CD4-positive, alpha-beta T cell treated with Interleukin-10 for 1 hour (primary cell): ENCODE measurements around the gene LTBP3.
A peak's percentile ranks its signal among the peaks of the same experiment; 100 is the strongest.

Experiments used
- DNase-seq: peaks from one replicate; pipeline ENCODE4 v3.0.0-alpha.2; 2020

LTBP3 gene

DNA sequence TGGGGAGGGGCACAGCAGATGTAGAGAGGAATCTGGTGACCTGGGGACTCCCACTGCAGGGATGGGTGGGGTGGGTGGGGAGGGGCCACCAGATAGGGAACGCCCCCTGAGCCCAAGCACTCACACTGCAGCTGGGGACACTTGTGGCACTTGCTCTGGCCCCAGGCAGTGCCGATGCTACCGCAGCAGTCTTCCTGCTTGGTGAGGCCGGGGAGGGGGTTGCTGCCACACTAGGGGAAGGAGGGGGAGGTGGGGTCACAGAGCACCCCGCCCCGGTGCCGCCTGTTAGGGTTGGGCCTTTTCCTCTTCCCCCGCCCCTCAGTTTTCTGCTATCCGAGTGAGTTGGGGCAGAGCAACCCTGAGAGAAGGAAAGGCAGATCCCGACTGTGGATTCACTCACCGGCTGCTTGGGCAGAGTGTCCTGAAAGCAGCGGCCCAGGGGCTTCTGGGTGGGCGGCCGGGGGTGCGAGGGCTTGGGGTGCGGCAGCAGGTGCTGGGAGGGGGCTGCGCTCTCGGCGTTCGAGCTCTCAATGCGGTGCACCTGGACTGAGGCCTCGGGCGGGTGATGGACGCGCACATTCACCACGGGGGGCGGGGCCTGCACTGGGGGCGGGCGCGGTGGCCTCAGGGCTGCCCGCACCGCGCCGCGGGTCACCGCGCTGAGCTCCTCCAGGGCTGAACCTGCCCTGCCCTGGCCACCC is 4.7 kb downstream of the LTBP3 start:
- peak; percentile 87 for DNase-seq

DNA sequence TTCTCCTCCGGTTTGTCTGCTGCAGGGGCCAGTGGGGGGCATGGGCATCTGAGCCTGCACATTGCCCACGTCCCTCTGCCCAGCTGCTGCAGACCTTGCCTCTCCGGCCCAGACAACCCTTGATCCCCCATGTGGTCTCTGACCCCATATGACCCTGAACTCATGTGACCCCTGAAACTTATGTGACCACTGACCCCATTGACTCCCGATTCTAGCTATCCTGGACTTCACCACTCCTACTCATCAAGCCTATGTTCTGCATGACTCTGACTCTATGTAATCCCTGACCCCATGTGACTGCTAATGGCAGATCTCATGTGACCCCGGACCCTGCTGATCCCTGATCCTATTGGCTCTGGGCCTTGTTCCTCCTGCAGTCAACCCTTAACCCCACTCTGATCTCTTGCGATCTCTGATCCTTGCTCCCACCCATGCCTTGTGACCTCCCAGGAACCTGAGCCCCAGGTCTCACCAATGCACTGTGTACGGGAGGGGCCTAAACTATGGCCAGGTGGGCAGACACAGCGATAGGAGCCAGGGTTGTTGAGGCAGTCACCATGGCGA is 5.7 kb downstream of the LTBP3 start:
- no peak for DNase-seq

DNA sequence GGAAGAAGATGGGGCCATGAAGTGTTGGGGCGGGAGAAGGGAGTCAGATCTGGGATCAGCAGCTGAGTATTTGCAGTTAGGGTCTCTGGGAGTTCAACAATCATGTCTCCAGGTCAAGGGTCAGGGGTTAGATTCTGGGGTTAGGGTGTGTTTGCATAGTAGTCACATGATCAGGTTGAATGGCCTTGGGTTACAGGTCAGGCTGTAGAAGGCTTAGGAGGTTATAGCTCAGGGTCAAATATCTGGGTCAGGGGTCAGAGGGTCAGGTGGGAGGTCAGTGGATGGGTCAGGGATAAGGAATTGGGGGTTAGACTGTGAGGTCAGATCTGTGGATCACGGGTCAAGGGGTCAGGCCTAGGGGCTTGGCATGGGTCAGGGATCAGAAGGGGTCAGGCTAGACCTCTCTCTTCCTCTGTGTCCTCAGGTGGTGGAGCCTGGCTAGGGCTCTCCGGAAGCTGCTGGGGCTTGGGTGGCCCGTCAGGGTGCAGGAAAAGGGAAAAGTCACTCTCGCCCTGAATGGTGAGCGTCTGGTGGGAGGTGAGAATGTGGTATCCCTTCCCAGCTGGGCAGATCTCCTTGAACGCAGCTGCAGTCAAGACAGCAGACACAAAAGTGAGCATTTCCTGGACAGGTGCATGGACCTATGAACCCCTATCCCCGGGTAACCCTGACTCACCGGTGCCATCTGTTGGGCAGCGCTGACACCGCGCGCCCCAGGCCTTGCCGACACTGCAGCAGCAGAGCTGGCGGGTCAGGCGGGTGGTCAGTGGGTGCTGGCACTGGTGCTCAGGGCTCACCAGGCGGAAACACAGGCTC is 6.4 kb downstream of the LTBP3 start:
- peak; percentile 78 for DNase-seq

DNA sequence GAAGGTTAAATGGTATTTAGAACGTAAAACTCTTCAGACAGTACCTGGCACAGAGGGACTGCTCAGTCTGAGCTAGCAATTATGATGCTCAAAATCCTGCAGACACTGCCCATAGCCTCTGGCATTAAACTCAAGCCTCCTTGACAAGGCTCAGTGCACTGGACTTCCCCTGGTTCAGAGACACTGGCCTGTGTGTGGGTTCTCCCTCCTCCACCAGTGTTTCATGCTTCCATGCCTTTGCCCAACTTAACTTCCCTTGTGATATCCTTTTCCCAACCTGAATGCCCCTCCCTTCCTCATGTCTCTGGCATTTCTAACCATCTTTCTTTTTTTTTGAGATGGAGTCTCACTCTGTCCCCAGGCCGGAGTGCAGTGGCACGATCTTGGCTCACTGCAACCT is 9.1 kb downstream of the LTBP3 start:
- no peak for DNase-seq

DNA sequence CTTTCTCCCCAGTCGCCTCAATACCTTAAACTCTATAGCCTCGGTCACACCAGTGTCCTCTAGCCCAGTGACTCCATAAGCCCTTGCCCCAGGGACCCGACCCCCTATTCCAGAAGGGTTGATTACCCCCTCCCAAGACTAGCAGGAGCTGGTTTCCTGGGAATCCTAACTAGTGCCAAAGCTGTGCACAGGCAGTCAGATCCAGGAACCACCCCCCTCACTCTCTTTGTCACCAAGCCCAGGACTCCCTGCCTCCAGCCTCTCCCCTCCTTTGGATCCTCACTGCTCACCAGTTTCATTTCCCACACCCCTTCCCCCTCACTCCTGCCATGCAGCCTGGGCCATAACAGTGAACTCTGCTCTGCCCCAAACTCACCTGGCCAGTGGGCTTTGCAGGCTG is 9.8 kb downstream of the LTBP3 start:
- no peak for DNase-seq

DNA sequence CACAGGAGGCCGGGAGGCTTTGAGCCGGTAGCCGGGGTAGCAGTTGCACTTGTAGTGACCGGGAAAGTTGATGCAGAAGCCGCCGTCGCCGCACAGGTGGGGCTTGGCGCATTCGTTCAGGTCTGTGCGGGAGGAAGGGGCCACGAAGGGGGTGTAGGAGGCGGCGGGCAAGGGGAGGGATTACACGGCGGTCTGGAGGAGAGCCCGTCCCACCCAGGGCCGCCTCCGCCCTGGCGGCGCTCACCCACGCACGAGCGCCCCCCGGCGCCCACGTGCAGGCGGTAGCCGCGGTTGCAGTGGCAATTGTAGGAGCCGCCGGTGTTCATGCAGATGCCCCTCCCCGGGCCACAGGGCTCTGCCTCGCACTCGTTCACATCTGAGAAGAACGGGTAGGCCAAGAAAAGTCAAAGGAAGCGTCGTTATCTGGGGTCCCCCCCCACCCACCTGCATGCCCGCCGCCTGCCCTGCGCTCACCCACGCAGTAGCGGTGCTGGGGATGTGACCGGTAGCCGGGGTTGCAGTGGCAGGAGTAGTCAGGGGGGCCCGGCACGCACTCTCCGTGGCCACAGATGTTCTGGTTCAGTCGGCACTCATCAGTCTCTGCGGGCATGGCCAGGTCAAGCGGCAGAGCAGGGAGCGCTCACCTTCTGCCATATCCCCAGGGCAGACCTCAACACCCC is 10.6 kb downstream of the LTBP3 start:
- DNase-seq, result peak; percentile 68

DNA sequence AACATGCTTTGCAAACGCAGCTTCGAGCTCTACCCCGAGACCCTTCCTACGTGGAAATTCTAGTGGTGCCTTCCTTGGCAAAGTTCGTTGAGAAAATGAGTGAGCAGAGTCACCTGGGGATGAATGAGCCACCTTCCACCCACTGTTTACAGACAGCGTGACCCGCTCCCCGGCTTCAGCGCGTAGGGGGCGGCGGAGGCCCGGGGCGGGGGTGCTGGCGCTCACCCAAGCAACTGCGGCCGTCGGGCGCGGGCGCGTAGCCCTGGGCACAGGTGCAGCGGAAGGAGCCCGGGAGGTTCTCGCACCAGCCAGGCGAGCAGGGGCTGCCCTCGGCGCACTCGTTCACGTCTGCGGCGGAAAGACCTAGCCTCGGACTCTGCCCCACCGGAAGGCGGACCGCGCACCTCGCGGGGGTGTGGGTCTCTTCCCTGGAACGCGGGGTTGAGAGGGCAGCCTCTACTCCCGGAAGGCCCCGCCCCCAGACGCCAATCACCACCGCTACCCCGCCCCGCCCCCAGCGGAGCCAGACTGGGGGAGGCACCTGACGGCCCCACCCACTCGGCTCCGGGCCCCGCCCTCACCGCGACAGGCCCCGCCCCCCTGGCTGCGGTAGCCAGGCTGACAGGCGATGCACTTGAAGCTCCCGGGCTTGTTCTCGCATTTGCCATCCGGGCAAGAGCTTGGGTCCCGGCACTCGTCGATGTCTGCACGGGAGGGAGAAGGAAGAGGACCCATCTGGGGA is 11.8 kb downstream of the LTBP3 start:
- peak; percentile 98 for DNase-seq

DNA sequence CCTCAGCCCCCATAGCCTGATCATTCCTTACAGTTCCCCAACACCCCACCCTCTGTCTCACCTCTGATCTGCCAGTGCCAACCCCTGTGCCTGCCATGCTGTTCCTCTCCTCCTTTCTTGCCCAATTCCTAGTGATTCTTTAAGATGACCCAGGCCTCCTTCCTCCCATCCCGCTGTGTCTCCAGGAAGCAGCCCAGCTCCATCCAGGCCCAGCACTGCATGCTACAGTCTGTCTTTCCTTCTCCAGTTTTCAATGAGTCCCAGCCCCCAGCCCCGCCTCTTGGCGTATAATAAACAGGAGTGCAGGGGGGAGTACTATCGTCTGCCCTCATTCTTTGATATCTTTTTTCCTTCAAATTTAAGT is 12.3 kb downstream of the LTBP3 start:
- DNase-seq, result no peak

DNA sequence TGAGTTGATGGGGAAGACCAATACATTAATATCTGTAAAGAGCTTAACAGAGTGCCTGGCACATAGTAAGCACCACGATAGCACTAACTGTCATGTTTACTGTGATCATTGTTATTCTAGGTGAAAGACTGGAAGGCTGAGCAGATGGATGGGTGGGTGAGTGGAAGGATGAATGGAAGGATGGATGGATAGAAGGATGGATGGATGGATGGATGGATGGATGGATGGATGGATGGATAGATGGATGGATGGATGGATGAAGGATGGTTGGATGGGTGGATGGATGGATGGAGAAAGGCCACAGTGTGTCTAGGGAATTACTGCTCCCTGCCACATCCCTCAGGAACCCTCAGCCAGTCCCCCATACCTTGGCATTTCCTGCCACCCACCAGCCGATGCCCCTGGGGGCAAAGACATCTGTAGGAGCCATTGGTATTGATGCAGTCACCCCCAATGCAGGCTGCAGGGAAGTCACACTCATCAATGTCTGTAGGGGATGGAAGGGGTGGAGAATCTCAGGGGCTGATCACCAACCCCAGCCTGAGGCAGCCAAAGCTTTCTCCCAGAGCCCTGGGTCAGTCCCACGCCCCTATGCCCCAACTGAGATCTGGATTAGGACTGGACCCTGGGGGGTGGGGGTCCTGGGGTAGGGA is 15.3 kb downstream of the LTBP3 start:
- no peak for DNase-seq

DNA sequence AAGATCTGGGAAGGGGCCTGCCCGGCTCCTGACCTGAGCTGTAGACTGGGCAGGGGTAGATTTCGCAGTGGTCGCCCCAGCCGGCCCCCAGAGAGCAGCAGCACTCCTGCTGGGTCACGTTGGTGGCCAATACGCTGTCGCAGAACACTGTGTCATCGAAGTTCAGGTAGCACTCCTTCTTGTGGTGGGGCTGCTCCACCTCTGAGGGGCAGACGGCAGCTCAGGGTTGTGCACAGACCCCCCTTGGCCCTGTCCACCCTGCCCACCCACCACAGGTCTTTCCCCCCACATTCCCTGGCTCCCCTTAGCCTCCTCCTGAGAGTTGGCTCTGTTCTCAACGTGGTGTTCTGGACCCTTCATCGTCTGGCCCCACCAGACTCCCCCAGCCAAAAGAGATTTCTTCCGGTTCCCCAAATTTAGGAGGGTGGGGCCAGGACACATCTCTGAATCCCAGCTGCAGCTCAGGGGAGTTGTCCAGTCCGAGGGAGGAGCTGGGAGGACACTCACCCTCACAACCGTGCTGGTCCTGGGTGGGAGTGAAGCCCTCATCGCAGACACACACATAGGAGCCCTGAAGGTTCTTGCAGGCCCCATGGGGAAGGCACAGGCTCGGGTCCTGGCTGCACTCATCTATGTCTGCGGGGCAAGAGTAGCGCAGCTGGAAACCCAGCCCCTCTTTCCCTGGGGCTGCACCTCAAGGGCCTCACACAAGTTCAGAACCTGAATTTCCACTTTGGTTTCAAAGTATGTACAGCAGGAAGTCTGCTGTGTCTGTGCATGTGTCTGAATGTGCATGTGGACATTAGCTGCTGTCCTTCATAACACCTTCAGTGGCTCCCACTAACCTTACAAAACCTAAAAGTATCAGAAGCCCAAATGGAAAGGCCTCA is 16.8 kb downstream of the LTBP3 start:
- DNase-seq, result no peak

DNA sequence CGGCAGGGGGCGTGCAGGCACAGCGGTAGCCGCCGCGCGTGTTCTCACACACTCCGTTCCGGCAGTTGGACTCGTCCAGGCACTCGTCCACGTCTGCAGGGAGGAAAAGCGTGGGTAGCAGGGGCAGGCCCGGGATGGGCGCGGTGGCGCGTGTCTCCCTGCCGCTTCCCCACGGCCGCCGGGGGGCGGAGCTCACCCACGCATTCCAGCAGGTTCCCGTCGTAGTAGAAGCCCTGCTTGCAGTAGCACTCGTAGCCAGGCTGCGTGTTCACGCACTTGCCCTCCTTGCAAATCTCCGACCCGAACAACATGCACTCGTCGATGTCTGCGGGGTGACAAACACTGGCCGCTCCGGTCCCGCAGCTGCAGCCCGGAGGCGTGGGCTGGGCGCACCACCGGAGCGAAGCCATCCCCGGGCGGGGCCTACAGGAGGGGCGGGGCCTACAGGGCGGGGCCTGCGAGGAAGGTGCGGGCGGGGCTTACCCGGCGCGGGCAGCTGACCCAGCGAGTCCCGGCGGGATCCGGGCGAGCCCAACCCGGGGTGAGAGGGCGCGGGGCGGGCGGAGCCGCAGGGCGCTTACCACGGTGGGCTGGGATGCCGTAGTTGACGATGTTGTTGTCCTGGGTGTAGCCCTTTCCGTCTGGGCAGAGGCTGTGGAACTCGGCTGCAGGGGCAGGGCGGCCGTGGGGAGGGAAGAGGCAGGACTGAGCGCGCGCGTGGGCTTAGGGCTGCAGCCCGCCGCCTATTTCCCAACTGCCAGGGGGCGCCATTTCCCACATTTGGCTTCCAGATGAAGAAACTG is 17.7 kb downstream of the LTBP3 start:
- peak; percentile 92 for DNase-seq

DNA sequence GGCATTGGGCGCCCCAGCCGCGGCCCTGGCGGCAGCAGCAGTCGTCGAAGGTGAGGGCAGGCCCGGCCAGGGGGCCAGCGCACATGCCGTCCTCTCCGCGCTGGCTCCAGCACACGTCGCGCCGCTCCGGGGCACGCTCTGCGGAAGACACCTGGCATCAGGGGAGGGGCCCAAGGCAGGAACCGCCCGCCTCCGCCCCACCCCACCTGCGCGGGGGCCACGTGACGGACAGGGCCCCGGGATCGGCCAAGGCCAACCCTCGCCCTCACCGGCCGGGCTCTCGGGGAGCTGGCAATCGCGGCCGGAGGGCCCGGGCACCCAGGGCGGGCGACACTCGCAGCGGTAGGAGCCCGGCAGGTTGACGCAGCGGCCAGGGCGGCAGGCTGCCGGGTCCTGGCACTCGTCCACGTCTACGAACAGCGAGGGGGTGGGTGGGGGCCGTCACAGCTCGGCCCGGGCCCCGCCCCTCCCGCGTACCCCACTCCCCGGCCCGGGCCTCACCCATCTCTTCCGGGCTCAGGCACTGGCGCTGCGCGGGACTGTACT is 18.3 kb downstream of the LTBP3 start:
- no peak for DNase-seq

DNA sequence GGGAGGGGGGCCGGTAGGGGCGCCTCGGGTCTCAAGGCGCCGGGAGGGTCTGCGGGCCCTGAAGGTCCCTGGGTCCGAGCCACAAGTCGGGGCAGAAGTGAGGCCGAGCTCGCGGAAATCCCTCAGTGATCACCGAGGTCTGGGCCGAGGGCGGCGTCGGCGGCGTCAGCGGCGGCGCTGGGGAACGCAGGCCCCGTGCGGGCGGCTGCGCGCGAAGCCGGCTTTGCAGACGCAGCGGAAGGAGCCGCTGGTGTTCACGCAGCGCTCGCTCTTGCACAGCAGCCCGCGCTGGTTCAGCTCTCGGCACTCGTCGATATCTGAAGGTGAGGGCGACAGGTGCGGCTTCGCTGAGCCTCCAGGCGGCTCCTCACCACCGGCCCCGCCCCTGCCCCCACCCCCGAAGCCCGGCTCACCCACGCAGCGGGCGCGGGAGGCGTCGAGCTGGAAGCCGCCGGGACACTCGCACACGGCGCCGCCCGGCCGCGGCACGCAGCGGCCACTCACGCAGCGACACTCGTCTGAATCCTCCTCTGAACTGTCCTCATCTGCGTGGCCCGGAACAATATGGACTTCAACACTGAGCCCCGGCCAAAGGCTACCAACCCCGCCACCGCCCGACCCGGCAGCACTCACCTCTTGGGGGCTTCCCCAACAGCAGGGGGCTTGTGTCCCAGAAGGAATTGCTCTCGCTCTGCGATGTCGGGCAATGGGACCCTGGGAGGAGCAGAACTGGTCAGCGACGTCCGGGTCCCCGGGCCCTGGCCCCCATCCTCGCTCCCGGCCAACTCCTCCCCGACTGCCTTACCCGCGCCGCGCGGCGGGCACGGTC is 19.0 kb downstream of the LTBP3 start:
- DNase-seq, result no peak

DNA sequence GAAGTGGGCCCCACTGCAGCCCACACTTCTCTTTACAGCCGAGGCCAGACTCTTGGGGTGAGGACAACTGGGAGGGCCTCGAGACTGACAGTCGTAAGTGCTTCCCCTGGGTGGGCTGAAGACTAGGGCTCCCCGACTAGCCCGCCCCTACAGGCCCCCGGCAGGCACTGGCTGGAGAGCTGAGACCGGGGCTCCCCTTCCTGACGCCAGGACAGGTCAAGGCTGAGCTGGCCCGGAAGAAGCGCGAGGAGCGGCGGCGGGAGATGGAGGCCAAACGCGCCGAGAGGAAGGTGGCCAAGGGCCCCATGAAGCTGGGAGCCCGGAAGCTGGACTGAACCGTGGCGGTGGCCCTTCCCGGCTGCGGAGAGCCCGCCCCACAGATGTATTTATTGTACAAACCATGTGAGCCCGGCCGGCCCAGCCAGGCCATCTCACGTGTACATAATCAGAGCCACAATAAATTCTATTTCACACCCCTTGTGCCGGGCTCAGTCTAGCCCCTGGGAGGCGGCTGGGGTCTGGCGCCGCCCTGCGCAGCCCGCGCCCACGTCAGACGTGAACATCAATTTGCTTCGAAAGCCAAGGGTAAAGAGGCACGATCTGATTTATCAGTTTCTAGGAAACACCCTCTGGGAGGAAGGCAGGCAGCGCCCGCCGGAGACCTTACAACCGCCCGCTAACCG is 19.8 kb downstream of the LTBP3 start:
- DNase-seq, result no peak

DNA sequence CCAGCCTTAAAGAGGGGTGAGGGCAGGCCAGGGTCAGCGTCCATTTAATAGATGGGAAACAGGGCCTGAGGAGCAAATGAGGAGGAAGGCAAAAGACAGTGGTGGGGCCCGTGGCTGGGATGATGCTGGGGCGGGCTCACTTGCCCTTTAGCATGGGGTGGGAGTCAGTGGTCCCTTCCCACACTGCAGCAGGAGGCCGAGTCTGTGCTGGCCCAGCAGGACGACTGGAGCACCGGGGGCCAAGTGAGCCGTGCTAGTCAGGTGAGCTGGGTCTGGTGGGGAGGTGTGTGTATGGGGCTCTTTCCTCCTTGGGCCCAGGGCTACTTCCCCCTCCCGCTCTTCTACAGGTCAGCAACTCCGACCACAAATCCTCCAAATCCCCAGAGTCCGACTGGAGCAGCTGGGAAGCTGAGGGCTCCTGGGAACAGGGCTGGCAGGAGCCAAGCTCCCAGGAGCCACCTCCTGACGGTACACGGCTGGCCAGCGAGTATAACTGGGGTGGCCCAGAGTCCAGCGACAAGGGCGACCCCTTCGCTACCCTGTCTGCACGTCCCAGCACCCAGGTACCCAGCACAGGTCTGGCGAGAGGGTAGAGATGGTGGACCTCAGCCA is 20.4 kb downstream of the LTBP3 start:
- no peak for DNase-seq

DNA sequence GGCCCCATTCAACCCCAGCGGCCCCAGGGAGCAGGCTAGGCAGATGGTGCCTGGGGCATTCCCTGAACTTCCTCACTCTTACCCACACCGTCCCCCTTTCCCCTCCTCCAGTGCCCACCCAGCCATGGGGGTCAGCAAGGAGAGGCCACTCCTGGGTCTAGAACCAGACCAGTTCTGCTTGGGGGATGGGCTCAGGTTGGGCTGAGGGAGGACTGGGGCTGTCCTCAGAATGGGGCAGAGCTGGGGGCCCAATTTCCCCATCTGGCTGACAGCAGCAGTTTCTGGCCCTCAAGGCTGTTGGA is 20.9 kb downstream of the LTBP3 start:
- DNase-seq, result no peak

DNA sequence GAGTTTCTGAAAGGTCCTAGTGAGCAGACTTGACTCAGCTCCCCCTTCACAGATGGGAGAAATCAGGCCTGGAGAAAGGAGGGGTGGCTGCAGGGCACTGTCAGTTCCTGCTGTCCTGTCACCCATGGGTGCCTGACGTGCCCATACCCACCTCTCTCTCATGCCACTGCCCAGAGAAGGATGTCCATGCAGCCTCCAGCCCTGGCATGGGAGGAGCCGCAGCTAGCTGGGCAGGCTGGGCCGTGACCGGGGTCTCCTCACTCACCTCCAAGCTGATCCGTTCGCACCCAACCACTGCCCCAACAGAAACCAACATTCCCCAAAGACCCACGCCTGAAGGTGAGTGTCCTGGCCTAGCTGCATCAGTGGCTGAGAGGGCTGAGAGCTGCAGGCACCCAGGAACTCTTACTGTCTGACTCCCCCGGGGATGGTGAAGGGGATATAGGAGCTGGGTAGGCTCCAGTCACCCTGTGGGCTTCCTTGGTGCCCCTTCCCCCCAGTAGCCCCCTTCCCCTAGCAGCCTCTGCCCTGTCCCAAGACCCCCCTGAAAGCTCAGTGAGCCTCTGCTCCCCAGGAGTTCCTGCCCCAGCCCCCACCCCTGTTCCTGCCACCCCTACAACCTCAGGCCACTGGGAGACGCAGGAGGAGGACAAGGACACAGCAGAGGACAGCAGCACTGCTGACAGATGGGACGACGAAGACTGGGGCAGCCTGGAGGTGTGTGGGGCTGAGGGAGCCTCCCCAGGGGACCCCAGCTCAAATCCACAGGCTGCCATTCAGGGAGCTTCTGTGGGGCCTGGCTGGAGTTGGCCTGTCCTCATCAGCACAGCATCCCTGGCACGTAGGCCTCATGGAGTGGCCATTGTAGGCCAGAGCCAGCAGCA is 21.5 kb downstream of the LTBP3 start:
- DNase-seq, result no peak
